HCT116 (cell line): Measurements from ENCODE around the gene DHRSX. TPM values are rescaled to one million over a fixed set of nuclear protein-coding genes. Genes with fewer than 3 reads are reported as not detected.

Experiments used
- ATAC-seq: fragments of 200-7000 bp; cut with Tn5 transposase; 2 replicates; pipeline ENCODE4 v1.9.1; 2020; ENCODE audit warnings: mild to moderate bottlenecking, moderate library complexity
- BruUV-seq: library from RNA; stranded (reverse); fragments of 400-500 nt; replicated peaks from 2 replicates; lab custom pipeline; 2021; lab: Mats Ljungman, UMichigan
- CTCF ChIA-PET: fragments of 300-600 bp; sonication (Branson Sonifier 250); formaldehyde crosslinking; loops from one replicate; lab custom pipeline; 2021; ENCODE audit warnings: antibody characterized with exemption; lab: Charles Lee
- POLR2A ChIA-PET: fragments of 300-600, 350-600 bp; sonication (Branson Sonifier 250); formaldehyde crosslinking; loops from one replicate; lab custom pipeline; 2021; ENCODE audit warnings: antibody characterized with exemption; lab: Charles Lee
- RAD21 ChIA-PET, 2 experiments: fragments of 300-600 bp; sonication (Branson Sonifier 250); formaldehyde crosslinking; loops; one replicate each; lab custom pipeline; 2023; ENCODE audit warnings: low total read pairs in 2 of 2; ENCODE audit not compliant: uncharacterized antibody in 2 of 2, unreplicated experiment in 2 of 2, low non-redundant PET in 1 of 2; lab: Charles Lee
- DNase-seq: peaks from one replicate; pipeline ENCODE4 v3.0.0-alpha.2; 2010; ENCODE audit warnings: low read depth, low spot score
- H2AFZ ChIP-seq: fragments of 200-600 bp; shearing (Covaris generic), sonication (generic); 2 replicates; pipeline ENCODE4 v1.6.1; 2017; ENCODE audit warnings: low read depth, mixed run types, mixed read lengths, antibody characterized with exemption, low read length; ENCODE audit not compliant: poor library complexity, severe bottlenecking
- H3K27ac ChIP-seq: 2 replicates; pipeline ENCODE4 v1.5.1; 2012; ENCODE audit warnings: low read depth, low read length
- H3K27me3 ChIP-seq: fragments of 200-600 bp; sonication (generic); 2 replicates; pipeline ENCODE4 v1.6.1; 2016; ENCODE audit warnings: mixed run types, low read length, mixed read lengths; ENCODE audit not compliant: insufficient read depth
- H3K36me3 ChIP-seq, 2 experiments: fragments of 200-500 bp in 1 of 2; fragments of 200-600 bp in 1 of 2; sonication (Bioruptor generic) in 1 of 2; sonication (generic) in 1 of 2; 2 replicates each; pipeline versions ENCODE4 v1.5.1 to v1.6.1; 2014 to 2016; ENCODE audit warnings: low read length in 2 of 2, inconsistent platforms in 1 of 2, mixed read lengths in 1 of 2, mixed run types in 1 of 2; ENCODE audit not compliant: insufficient read depth in 2 of 2, control insufficient read depth in 1 of 2
- H3K4me1 ChIP-seq, 2 experiments: fragments of 200-600 bp in 1 of 2; sonication (generic) in 1 of 2; 2 replicates each; pipeline versions ENCODE4 v1.5.1 to v1.6.1; 2012 to 2017; ENCODE audit warnings: low read length in 2 of 2, inconsistent platforms in 1 of 2, mild to moderate bottlenecking in 1 of 2, mixed read lengths in 1 of 2, mixed run types in 1 of 2, moderate library complexity in 1 of 2; ENCODE audit not compliant: insufficient read depth in 2 of 2, control insufficient read depth in 1 of 2
- H3K4me2 ChIP-seq: fragments of 200-600 bp; sonication (generic); 2 replicates; pipeline ENCODE4 v1.6.1; 2017; ENCODE audit warnings: mixed run types, low read length, mixed read lengths
- H3K4me3 ChIP-seq, 2 experiments: fragments of 200-600 bp in 1 of 2; sonication (generic) in 1 of 2; replicated peaks in 1 of 2; 2 replicates each; pipeline ENCODE4 v1.5.1; 2011 to 2016; ENCODE audit warnings: low read length in 2 of 2, control low read depth in 1 of 2, low read depth in 1 of 2, mild to moderate bottlenecking in 1 of 2, mixed read lengths in 1 of 2, mixed run types in 1 of 2
- H3K79me2 ChIP-seq: fragments of 200-600 bp; sonication (generic); 2 replicates; pipeline ENCODE4 v1.6.1; 2017; ENCODE audit warnings: mild to moderate bottlenecking, mixed run types, low read length, moderate library complexity, mixed read lengths; ENCODE audit not compliant: insufficient read depth
- H3K9ac ChIP-seq: fragments of 200-600 bp; sonication (generic); 2 replicates; pipeline ENCODE4 v1.6.1; 2016; ENCODE audit warnings: low read length, mixed read lengths
- H3K9me2 ChIP-seq: fragments of 200-600 bp; sonication (generic), shearing (Covaris generic); 2 replicates; pipeline ENCODE4 v1.6.1; 2017; ENCODE audit warnings: mixed run types, mild to moderate bottlenecking, moderate library complexity; ENCODE audit not compliant: insufficient read depth
- H3K9me3 ChIP-seq, 2 experiments: fragments of 200-500 bp in 1 of 2; fragments of 200-600 bp in 1 of 2; sonication (Bioruptor generic) in 1 of 2; sonication (generic) in 1 of 2; 2 replicates each; pipeline ENCODE4 v1.6.1; 2014 to 2017; ENCODE audit warnings: low read length in 2 of 2, mixed read lengths in 2 of 2, inconsistent platforms in 1 of 2, low read depth in 1 of 2, mild to moderate bottlenecking in 1 of 2, mixed run types in 1 of 2, moderate library complexity in 1 of 2; ENCODE audit not compliant: control insufficient read depth in 1 of 2, insufficient read depth in 1 of 2
- H4K20me1 ChIP-seq: fragments of 200-600 bp; sonication (generic), shearing (Covaris generic); 2 replicates; pipeline ENCODE4 v1.6.1; 2017; ENCODE audit warnings: mixed run types, mild to moderate bottlenecking, moderate library complexity; ENCODE audit not compliant: insufficient read depth
- CBX3 ChIP-seq: IDR thresholded peaks from 2 replicates; pipeline ENCODE4 v1.6.1; 2012; ENCODE audit warnings: low read depth
- CEBPB ChIP-seq: IDR thresholded peaks from 2 replicates; pipeline ENCODE4 v1.6.1; 2012; ENCODE audit warnings: low read depth
- CTCF ChIP-seq, 3 experiments: fragments of 200-600 bp in 1 of 3; sonication (generic) in 1 of 3; IDR thresholded peaks in 2 of 3; conservative IDR thresholded peaks in 1 of 3; 2 replicates each; pipeline ENCODE4 v1.5.1; 2012 to 2017; ENCODE audit warnings: low read depth in 2 of 3, low read length in 2 of 3, antibody characterized with exemption in 1 of 3, borderline replicate concordance in 1 of 3, control low read depth in 1 of 3, mild to moderate bottlenecking in 1 of 3, mixed read lengths in 1 of 3, mixed run types in 1 of 3, moderate library complexity in 1 of 3; ENCODE audit not compliant: insufficient read depth in 1 of 3
- EGR1 ChIP-seq: IDR thresholded peaks from 2 replicates; pipeline ENCODE4 v1.6.1; 2012; ENCODE audit warnings: low read depth
- EZH2 ChIP-seq: fragments of 200-600 bp; sonication (generic); IDR thresholded peaks from 2 replicates; pipeline ENCODE4 v1.6.1; 2017; ENCODE audit warnings: antibody characterized with exemption, mixed run types
- MAX ChIP-seq: IDR thresholded peaks from 2 replicates; pipeline ENCODE4 v1.6.1; 2012
- POLR2A ChIP-seq: IDR thresholded peaks from 2 replicates; pipeline ENCODE4 v1.7.0; 2011; ENCODE audit warnings: borderline replicate concordance; ENCODE audit not compliant: insufficient read depth, insufficient read length; ENCODE audit errors: extremely low read depth
- SP1 ChIP-seq: IDR thresholded peaks from 2 replicates; pipeline ENCODE4 v1.6.1; 2012; ENCODE audit warnings: low read depth
- SRF ChIP-seq: IDR thresholded peaks from 2 replicates; pipeline ENCODE4 v1.6.1; 2012; ENCODE audit warnings: low read depth
- TCF7L2 ChIP-seq: IDR thresholded peaks from 2 replicates; pipeline ENCODE4 v1.7.0; 2011; ENCODE audit warnings: borderline replicate concordance, inconsistent platforms; ENCODE audit not compliant: insufficient read depth, insufficient read length; ENCODE audit errors: extremely low read depth
- YY1 ChIP-seq: IDR thresholded peaks from 2 replicates; pipeline ENCODE4 v1.6.1; 2011; ENCODE audit warnings: low read length, low read depth, moderate library complexity, mild to moderate bottlenecking; ENCODE audit not compliant: insufficient replicate concordance; ENCODE audit errors: extremely low read depth
- ZNF274 ChIP-seq: fragments of 200-500 bp; sonication (Bioruptor generic); IDR thresholded peaks from 2 replicates; pipeline ENCODE4 v1.6.1; 2014; ENCODE audit warnings: mild to moderate bottlenecking, low read depth, low read length, inconsistent platforms
- intact Hi-C: fragments of 100-400 bp; cut with micrococcal nuclease; formaldehyde crosslinking; loops from 2 replicates; pipeline ENCODE4 v1.10.0; 2022
- total RNA-seq: library from RNA; stranded (reverse); gene quantifications from one replicate; pipeline ENCODE4 v1.2.1, GENCODE V29; 2021; ENCODE audit not compliant: unreplicated experiment

DHRSX gene
- total RNA-seq, 1 experiment from 2014 or later = 11.9 TPM

- no peaks in the 10 kb centered on the region for H3K9me2 ChIP-seq
- RAD21 ChIA-PET = no interaction called here
- CTCF ChIA-PET = no interaction called here
- no TSS peak for BruUV-seq
- no peak for DNase-seq
- ATAC-seq = no peak
- intact Hi-C loops = no loop called here
- no peaks in the 10 kb centered on the region for H3K36me3 ChIP-seq
- peaks cover 0 to 5% of the 10 kb centered on the region in 2 experiments; a peak in 1 of 4 replicates for H3K9me3 ChIP-seq
- POLR2A ChIA-PET = no interaction called here
- no peak overlapping the region for H3K4me3 ChIP-seq
- peaks cover 6% of the 10 kb centered on the region in 2 experiments; a peak in 3 of 4 replicates for H3K4me1 ChIP-seq
- H3K4me2 ChIP-seq = no peak overlapping the region
- no peak overlapping the region for H3K27ac ChIP-seq
- H4K20me1 ChIP-seq = no peaks in the 10 kb centered on the region
- H3K9ac ChIP-seq = no peak overlapping the region
- no peaks in the 10 kb centered on the region for H3K79me2 ChIP-seq
- H3K27me3 ChIP-seq = no peaks in the 10 kb centered on the region
- H2AFZ ChIP-seq = no peak overlapping the region
- TF ChIP-seq CEBPB (no peak), SRF (no peak), EGR1 (no peak), EZH2 (no peak), MAX (no peak), YY1 (no peak), TCF7L2 (no peak), POLR2A (no peak), SP1 (no peak), CBX3 (no peak), CTCF (IDR thresholded peaks at IDR 0.05 in 2 of 3, conservative IDR thresholded peaks at IDR 0.05 in 1 of 3; ENCODE audit: borderline replicate concordance in 1 of 3, insufficient read depth in 1 of 3, low read depth in 2 of 3, low read length in 2 of 3) (no peak), ZNF274 (no peak)
Measured at GRCh38 chrX:2311501-2311900, 189.3 kb downstream of the DHRSX start.
